Colonic mucosa (tissue), 4 donors: ENCODE data around the gene GUCY1B1. TPM values are rescaled to one million over a fixed set of nuclear protein-coding genes. Genes with fewer than 3 reads are reported as not detected.

ENCODE experiments used
- DNase-seq: peaks from one replicate; pipeline ENCODE4 v3.0.0-alpha.2; 2020
- H3K27ac ChIP-seq: fragments of 200-600 bp; one replicate; pipeline ENCODE4 v1.8.0; 2021
- H3K27me3 ChIP-seq: fragments of 200-600 bp; one replicate; pipeline ENCODE4 v1.8.0; 2021
- H3K36me3 ChIP-seq: fragments of 200-600 bp; one replicate; pipeline ENCODE4 v1.8.0; 2021
- H3K4me1 ChIP-seq: fragments of 200-600 bp; one replicate; pipeline ENCODE4 v1.8.0; 2021; ENCODE audit warnings: mild to moderate bottlenecking
- H3K4me3 ChIP-seq: fragments of 200-600 bp; one replicate; pipeline ENCODE4 v1.8.0; 2021
- H3K9ac ChIP-seq, 2 donors: one replicate each; pipeline ENCODE4 v1.7.0; 2013; ENCODE audit warnings: control low read depth in 2 of 2, low read depth in 2 of 2, low read length in 2 of 2
- H3K9me3 ChIP-seq: fragments of 200-600 bp; one replicate; pipeline ENCODE4 v1.8.0; 2021
- CTCF ChIP-seq: fragments of 200-600 bp; IDR thresholded peaks from one replicate; pipeline ENCODE4 v1.8.0; 2022; ENCODE audit warnings: antibody characterized with exemption, mild to moderate bottlenecking
- intact Hi-C: fragments of 100-400 bp; cut with DNase I; formaldehyde crosslinking; loops from one replicate; pipeline ENCODE4 v1.14.1; 2022
- total RNA-seq, 2 donors: library from RNA; stranded (reverse); fragmentation: NEBNext Ultra II Directional in 1 of 2; extraction: Animal tissue kit (Norgen Biotek cat#: 25700) in 1 of 2; gene quantifications; one replicate each; pipeline ENCODE4 v1.2.1, GENCODE V29; 2021
- donor health status: healthy.
- donor health status: DM: no; HTN: no; CAD: no.
- donor health status: DM: no; HTN: no; CAD: no.

Gene GUCY1B1
- total RNA-seq, 2 donors from 2014 or later, result 1.2 to 5.8 TPM

- intact Hi-C loops, result no loop called here
- Histone ChIP-seq H3K27ac (no peak overlapping the region), H3K4me3 (no peak overlapping the region), H3K4me1 (no peaks in the 10 kb centered on the region), H3K9ac (no peak overlapping the region), H3K9me3 (no peaks in the 10 kb centered on the region), H3K27me3 (no peaks in the 10 kb centered on the region), H3K36me3 (no peaks in the 10 kb centered on the region)
- DNase-seq, result no peak
- no peak for TF ChIP-seq CTCF
These were observed 48.2 kb downstream of the GUCY1B1 start for GRCh38 chr4:155807021-155807420.

- no peak overlapping the region for H3K4me3 ChIP-seq
- intact Hi-C loops, result loop anchor here (5.0 kb wide), 1 partner anchor 142 kb away; the partner anchor contains the start of gene CTSO
- H3K4me1 ChIP-seq, result no peaks in the 10 kb centered on the region
- H3K9ac ChIP-seq, result no peak overlapping the region
- no peaks in the 10 kb centered on the region for H3K36me3 ChIP-seq
- no peaks in the 10 kb centered on the region for H3K9me3 ChIP-seq
- no peaks in the 10 kb centered on the region for H3K27me3 ChIP-seq
- TF ChIP-seq CTCF, result peak; percentile 61
- DNase-seq, result no peak
- H3K27ac ChIP-seq, result no peak overlapping the region
These were observed 51.0 kb downstream of the GUCY1B1 start for GRCh38 chr4:155809835-155810234.

- no peaks in the 10 kb centered on the region for H3K27me3 ChIP-seq
- H3K9me3 ChIP-seq, result no peaks in the 10 kb centered on the region
- no peak for TF ChIP-seq CTCF
- intact Hi-C loops, result loop anchor here (5.0 kb wide), 1 partner anchor 141 kb away; the partner anchor contains the start of gene CTSO
- H3K9ac ChIP-seq, result no peak overlapping the region
- no peak overlapping the region for H3K4me3 ChIP-seq
- H3K36me3 ChIP-seq, result no peaks in the 10 kb centered on the region
- H3K4me1 ChIP-seq, result no peaks in the 10 kb centered on the region
- H3K27ac ChIP-seq, result no peak overlapping the region
- DNase-seq, result no peak
These were observed 52.3 kb downstream of the GUCY1B1 start for GRCh38 chr4:155811083-155811482.

- Histone ChIP-seq H3K9ac (no peak overlapping the region), H3K4me3 (no peak overlapping the region), H3K27me3 (no peaks in the 10 kb centered on the region), H3K9me3 (no peaks in the 10 kb centered on the region), H3K27ac (no peak overlapping the region), H3K4me1 (no peaks in the 10 kb centered on the region), H3K36me3 (no peaks in the 10 kb centered on the region)
- no peak for TF ChIP-seq CTCF
- DNase-seq, result no peak
- intact Hi-C loops, result no loop called here
These were observed 59.8 kb downstream of the GUCY1B1 start for GRCh38 chr4:155818639-155819038.

GRCh38 chr4:155819066-155819465, 60.2 kb downstream of the GUCY1B1 start:
- DNase-seq, result no peak
- no peak overlapping the region for H3K27ac ChIP-seq
- intact Hi-C loops, result no loop called here
- no peaks in the 10 kb centered on the region for H3K4me1 ChIP-seq
- no peak for TF ChIP-seq CTCF
- no peaks in the 10 kb centered on the region for H3K36me3 ChIP-seq
- H3K9ac ChIP-seq, result no peak overlapping the region
- no peaks in the 10 kb centered on the region for H3K27me3 ChIP-seq
- H3K9me3 ChIP-seq, result no peaks in the 10 kb centered on the region
- no peak overlapping the region for H3K4me3 ChIP-seq
